A549 (cell line): ENCODE data around the gene SEC31A. TPM values are rescaled to one million over a fixed set of nuclear protein-coding genes. Genes with fewer than 3 reads are reported as not detected.
A peak's percentile ranks its signal among the peaks of the same experiment; 100 is the strongest.

Experiments
- ATAC-seq, 2 experiments: fragments of 200-7000 bp in 1 of 2; fragments of >200 bp in 1 of 2; cut with Nextera tagmentation in 1 of 2; cut with Tn5 transposase in 1 of 2; 3 replicates each; pipeline versions ENCODE4 v1.8.0 to v1.9.1; 2018 to 2020; ENCODE audit warnings: mild to moderate bottlenecking in 1 of 2, moderate library complexity in 1 of 2
- CTCF ChIA-PET: fragments of 300-600 bp; sonication (Branson Sonifier 250); formaldehyde crosslinking; extraction: SDS; loops from one replicate; lab custom pipeline; 2021; ENCODE audit warnings: antibody characterized with exemption, inconsistent platforms; lab: Yijun Ruan, JAX
- POLR2A ChIA-PET: fragments of 350-600 bp; formaldehyde crosslinking; extraction: SDS; loops from one replicate; lab custom pipeline; 2021; ENCODE audit warnings: antibody characterized with exemption, inconsistent platforms; lab: Yijun Ruan, JAX
- DNase-seq, 2 experiments: peaks; one replicate each; pipeline versions ENCODE4 v3.0.0 to v3.0.0-alpha.2; 2011 to 2016; ENCODE audit warnings: low read depth in 1 of 2, low spot score in 1 of 2
- FAIRE-seq: peaks from 2 replicates; lab custom pipeline; 2011; peaks lifted over from hg19 to GRCh38; lab: Jason Lieb, UNC
- H3K27ac ChIP-seq, 2 experiments: fragments of >200 bp; sonication (Bioruptor Twin); formaldehyde crosslinking; 3 replicates each; pipeline ENCODE4 v1.5.1; 2016 to 2017
- H3K4me1 ChIP-seq: fragments of >200 bp; sonication (Bioruptor Twin); formaldehyde crosslinking; 3 replicates; pipeline ENCODE4 v1.6.1; 2016
- H3K4me2 ChIP-seq: fragments of >200 bp; sonication (Bioruptor Twin); formaldehyde crosslinking; 3 replicates; pipeline ENCODE4 v1.6.1; 2016
- H3K4me3 ChIP-seq: fragments of >200 bp; sonication (Bioruptor Twin); formaldehyde crosslinking; 3 replicates; pipeline ENCODE4 v1.5.1; 2016
- H3K9me3 ChIP-seq: fragments of >200 bp; sonication (Bioruptor Twin); formaldehyde crosslinking; 3 replicates; pipeline ENCODE4 v1.6.1; 2016
- CBX2 ChIP-seq: fragments of 200-600 bp; sonication (generic); IDR thresholded peaks from 2 replicates; pipeline ENCODE4 v1.6.1; 2016; ENCODE audit warnings: low read depth, mild to moderate bottlenecking, borderline replicate concordance
- CHD4 ChIP-seq: fragments of 200-600 bp; sonication (generic); IDR thresholded peaks from 2 replicates; pipeline ENCODE4 v1.6.1; 2016; ENCODE audit warnings: antibody characterized with exemption, mild to moderate bottlenecking, borderline replicate concordance
- EP300 ChIP-seq, 2 experiments: fragments of >200 bp; sonication (Bioruptor Twin); formaldehyde crosslinking; IDR thresholded peaks; 2 replicates in 1 of 2; 3 replicates in 1 of 2; pipeline ENCODE4 v1.6.1; 2016 to 2017
- ESRRA ChIP-seq: fragments of 150-350 bp; IDR thresholded peaks from 2 replicates; pipeline ENCODE4 v1.6.1; 2014; ENCODE audit warnings: mild to moderate bottlenecking, low read length, borderline replicate concordance
- FOSB ChIP-seq: fragments of 250-450 bp; sonication (Bioruptor Pico); IDR thresholded peaks from 2 replicates; pipeline ENCODE4 v1.5.0; 2020; ENCODE audit warnings: mild to moderate bottlenecking, moderate library complexity
- FOSL2 ChIP-seq, 2 experiments: fragments of 450-650 bp in 1 of 2; fragments of >200 bp in 1 of 2; sonication (Bioruptor Twin) in 1 of 2; formaldehyde crosslinking; IDR thresholded peaks; 2 replicates each; pipeline versions ENCODE4 v1.5.0 to v1.6.1; 2016 to 2020; ENCODE audit warnings: mild to moderate bottlenecking in 1 of 2, moderate library complexity in 1 of 2
- FOXS1 ChIP-seq: fragments of 250-450 bp; sonication (Bioruptor Pico); IDR thresholded peaks from 2 replicates; pipeline ENCODE4 v1.5.0; 2020; ENCODE audit warnings: mild to moderate bottlenecking, moderate library complexity
- HDAC2 ChIP-seq: fragments of 200-600 bp; sonication (generic); IDR thresholded peaks from 2 replicates; pipeline ENCODE4 v1.6.1; 2016
- JUN ChIP-seq, 2 experiments: fragments of >200 bp; sonication (Bioruptor Twin); formaldehyde crosslinking; IDR thresholded peaks; 2 replicates in 1 of 2; 3 replicates in 1 of 2; pipeline ENCODE4 v1.6.1; 2016 to 2017
- MAFK ChIP-seq: fragments of 450-650 bp; IDR thresholded peaks from 2 replicates; pipeline ENCODE4 v1.6.1; 2014; ENCODE audit not compliant: partially characterized antibody
- NPAS2 ChIP-seq: fragments of 250-450 bp; sonication (Bioruptor Pico); IDR thresholded peaks from 2 replicates; pipeline ENCODE4 v1.8.0; 2022; ENCODE audit warnings: mild to moderate bottlenecking, moderate library complexity, borderline replicate concordance
- PHF8 ChIP-seq: fragments of 200-600 bp; sonication (generic); IDR thresholded peaks from 2 replicates; pipeline ENCODE4 v1.6.1; 2016; ENCODE audit warnings: low read depth, mild to moderate bottlenecking, antibody characterized with exemption, moderate library complexity, borderline replicate concordance
- POLR2A ChIP-seq: IDR thresholded peaks from 2 replicates; pipeline ENCODE4 v1.6.1; 2012; ENCODE audit warnings: mild to moderate bottlenecking, low read length
- POLR2AphosphoS2 ChIP-seq: conservative IDR thresholded peaks from 2 replicates; pipeline ENCODE4 v1.6.1; 2012; ENCODE audit warnings: low read length, improper control_type of control experiment, inconsistent platforms
- RCOR1 ChIP-seq: fragments of 150-350 bp; IDR thresholded peaks from 2 replicates; pipeline ENCODE4 v1.6.1; 2014; ENCODE audit warnings: antibody characterized with exemption, low read length, low read depth
- RFX5 ChIP-seq: fragments of 450-650 bp; IDR thresholded peaks from 2 replicates; pipeline ENCODE4 v1.7.1; 2014; ENCODE audit warnings: antibody characterized with exemption, mild to moderate bottlenecking, moderate library complexity
- RNF2 ChIP-seq: fragments of 200-600 bp; sonication (generic); IDR thresholded peaks from 2 replicates; pipeline ENCODE4 v1.6.1; 2016; ENCODE audit warnings: low read depth, mild to moderate bottlenecking, antibody characterized with exemption, moderate library complexity, borderline replicate concordance
- SREBF2 ChIP-seq: fragments of 450-650 bp; IDR thresholded peaks from 2 replicates; pipeline ENCODE4 v1.6.1; 2014; ENCODE audit warnings: mild to moderate bottlenecking, moderate library complexity
- USF2 ChIP-seq: fragments of 450-650 bp; IDR thresholded peaks from 2 replicates; pipeline ENCODE4 v1.6.1; 2014; ENCODE audit warnings: antibody characterized with exemption
- ZC3H11A ChIP-seq: fragments of 450-650 bp; IDR thresholded peaks from 2 replicates; pipeline ENCODE4 v1.6.1; 2014; ENCODE audit warnings: antibody characterized with exemption, mild to moderate bottlenecking
- ZFP36 ChIP-seq: fragments of 450-650 bp; IDR thresholded peaks from 2 replicates; pipeline ENCODE4 v1.6.1; 2014; ENCODE audit warnings: borderline replicate concordance; ENCODE audit not compliant: partially characterized antibody
- ZNF302 ChIP-seq: fragments of 250-450 bp; sonication (Bioruptor Pico); IDR thresholded peaks from 2 replicates; pipeline ENCODE4 v1.9.0; 2021; ENCODE audit warnings: inconsistent platforms, mild to moderate bottlenecking, moderate library complexity
- ZSCAN20 ChIP-seq: fragments of 250-450 bp; sonication (Bioruptor Pico); IDR thresholded peaks from 2 replicates; pipeline ENCODE4 v1.8.0; 2022; ENCODE audit warnings: mild to moderate bottlenecking, moderate library complexity
- WGBS: methylation state at CpG from one replicate; pipeline ENCODE4 v1.1.6; 2017; ENCODE audit errors: missing lambda C conversion rate; 5-methylcytosine and 5-hydroxymethylcytosine counted together
- polyA plus RNA-seq, 4 experiments: library from polyadenylated mRNA; depleted of rRNA in 3 of 4; stranded (reverse); fragments of >200 nt; fragmentation: RNase III in 1 of 4; extraction: RNeasy Plus Mini Kit Qiagen cat#74134 plus additional on column Dnase treatment in 1 of 4; gene quantifications; 2 replicates in 3 of 4; 3 replicates in 1 of 4; pipeline ENCODE4 v1.2.3, GENCODE V29; 2011 to 2017
- TF ChIP-seq, protein P1 (sequence below): fragments of 150-350 bp; IDR thresholded peaks from 2 replicates; pipeline ENCODE4 v1.6.1; 2014; ENCODE audit warnings: low read depth, mild to moderate bottlenecking, low read length
- TF ChIP-seq, protein P2 (sequence below): IDR thresholded peaks from 2 replicates; pipeline ENCODE4 v1.6.1; 2012
- TF ChIP-seq, protein P3 (sequence below): fragments of >200 bp; sonication (Bioruptor Twin); formaldehyde crosslinking; IDR thresholded peaks from 3 replicates; pipeline ENCODE4 v1.6.1; 2016
- TF ChIP-seq, protein P4 (sequence below): fragments of 250-450 bp; sonication (Bioruptor Pico); IDR thresholded peaks from 2 replicates; pipeline ENCODE4 v1.5.0; 2021; ENCODE audit warnings: mild to moderate bottlenecking, moderate library complexity, borderline replicate concordance
- TF ChIP-seq, protein P5 (sequence below): fragments of >200 bp; sonication (Bioruptor Twin); formaldehyde crosslinking; IDR thresholded peaks from 2 replicates; pipeline ENCODE4 v1.6.1; 2016

Gene SEC31A
- polyA plus RNA-seq, 2 of the 4 experiments (the other 2 are of a cell fraction) = 67.8 to 127 TPM

DNA sequence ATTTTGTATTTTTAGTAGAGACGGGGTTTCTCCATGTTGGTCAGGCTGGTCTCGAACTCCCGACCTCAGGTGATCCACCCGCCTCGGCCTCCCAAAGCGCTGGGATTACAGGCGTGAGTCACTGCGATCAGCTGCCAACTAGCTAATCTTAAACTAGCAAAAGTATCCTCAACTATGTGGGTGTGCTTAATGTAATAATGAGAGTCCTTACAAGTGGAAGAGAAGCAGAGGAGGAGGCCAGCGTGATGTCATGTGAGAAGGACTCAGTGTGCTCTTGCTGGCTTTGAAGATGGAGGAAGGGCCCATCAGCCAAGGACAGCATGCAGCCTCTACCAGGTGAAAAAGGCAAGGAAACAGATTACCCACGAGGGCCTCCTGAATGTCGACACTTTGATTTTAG, 111.9 kb downstream of the SEC31A start:
- WGBS = 70% methylated on average over 7 of the region's 11 CpGs
- Histone ChIP-seq H3K4me1 (peaks cover 30% of the 10 kb centered on the region), H3K4me2 (no peak overlapping the region), H3K9me3 (no peaks in the 10 kb centered on the region), H3K4me3 (no peak overlapping the region), H3K27ac (no peak overlapping the region; a peak in 1 of 6 replicates)
- ChIA-PET CTCF (no interaction called here), POLR2A (no interaction called here)
- no peak for ATAC-seq
- peak in 1 of 2 experiments; percentile 16 for DNase-seq
- TF ChIP-seq SREBF2 (no peak), FOSB (CRISPR knock-in tag) (no peak), POLR2AphosphoS2 (no peak), USF2 (no peak), HDAC2 (no peak), FOXS1 (no peak), MAFK (no peak), ZSCAN20 (no peak), ZNF302 (CRISPR knock-in tag) (no peak), FOSL2 (IDR thresholded peaks at IDR 0.05) (no peak), FOSL2 (CRISPR knock-in tag; IDR thresholded peaks at IDR 0.05) (no peak), CHD4 (no peak)
- TF ChIP-seq, protein P1, sequence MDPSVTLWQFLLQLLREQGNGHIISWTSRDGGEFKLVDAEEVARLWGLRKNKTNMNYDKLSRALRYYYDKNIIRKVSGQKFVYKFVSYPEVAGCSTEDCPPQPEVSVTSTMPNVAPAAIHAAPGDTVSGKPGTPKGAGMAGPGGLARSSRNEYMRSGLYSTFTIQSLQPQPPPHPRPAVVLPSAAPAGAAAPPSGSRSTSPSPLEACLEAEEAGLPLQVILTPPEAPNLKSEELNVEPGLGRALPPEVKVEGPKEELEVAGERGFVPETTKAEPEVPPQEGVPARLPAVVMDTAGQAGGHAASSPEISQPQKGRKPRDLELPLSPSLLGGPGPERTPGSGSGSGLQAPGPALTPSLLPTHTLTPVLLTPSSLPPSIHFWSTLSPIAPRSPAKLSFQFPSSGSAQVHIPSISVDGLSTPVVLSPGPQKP = no peak
- no peak for FAIRE-seq

GRCh38 chr4:82777857-82778525, 113.0 kb downstream of the SEC31A start:
- Histone ChIP-seq H3K4me1 (peaks cover 29% of the 10 kb centered on the region), H3K4me3 (no peak overlapping the region), H3K4me2 (no peak overlapping the region), H3K27ac (no peak overlapping the region), H3K9me3 (no peaks in the 10 kb centered on the region)
- 90% methylated on average over 5 of the region's 5 CpGs for WGBS
- no peak for FAIRE-seq
- ATAC-seq = no peak
- POLR2A ChIA-PET = no interaction called here
- TF ChIP-seq POLR2A (no peak), EP300 (IDR thresholded peaks at IDR 0.05) (no peak), RNF2 (no peak), ZFP36 (no peak), ZC3H11A (no peak), RCOR1 (no peak), JUN (IDR thresholded peaks at IDR 0.05) (no peak), ESRRA (no peak), PHF8 (no peak), CBX2 (no peak), NPAS2 (CRISPR knock-in tag) (no peak), RFX5 (no peak)
- TF ChIP-seq, protein P2, sequence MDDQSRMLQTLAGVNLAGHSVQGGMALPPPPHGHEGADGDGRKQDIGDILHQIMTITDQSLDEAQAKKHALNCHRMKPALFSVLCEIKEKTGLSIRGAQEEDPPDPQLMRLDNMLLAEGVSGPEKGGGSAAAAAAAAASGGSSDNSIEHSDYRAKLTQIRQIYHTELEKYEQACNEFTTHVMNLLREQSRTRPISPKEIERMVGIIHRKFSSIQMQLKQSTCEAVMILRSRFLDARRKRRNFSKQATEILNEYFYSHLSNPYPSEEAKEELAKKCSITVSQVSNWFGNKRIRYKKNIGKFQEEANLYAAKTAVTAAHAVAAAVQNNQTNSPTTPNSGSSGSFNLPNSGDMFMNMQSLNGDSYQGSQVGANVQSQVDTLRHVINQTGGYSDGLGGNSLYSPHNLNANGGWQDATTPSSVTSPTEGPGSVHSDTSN = no peak
- TF ChIP-seq, protein P3, sequence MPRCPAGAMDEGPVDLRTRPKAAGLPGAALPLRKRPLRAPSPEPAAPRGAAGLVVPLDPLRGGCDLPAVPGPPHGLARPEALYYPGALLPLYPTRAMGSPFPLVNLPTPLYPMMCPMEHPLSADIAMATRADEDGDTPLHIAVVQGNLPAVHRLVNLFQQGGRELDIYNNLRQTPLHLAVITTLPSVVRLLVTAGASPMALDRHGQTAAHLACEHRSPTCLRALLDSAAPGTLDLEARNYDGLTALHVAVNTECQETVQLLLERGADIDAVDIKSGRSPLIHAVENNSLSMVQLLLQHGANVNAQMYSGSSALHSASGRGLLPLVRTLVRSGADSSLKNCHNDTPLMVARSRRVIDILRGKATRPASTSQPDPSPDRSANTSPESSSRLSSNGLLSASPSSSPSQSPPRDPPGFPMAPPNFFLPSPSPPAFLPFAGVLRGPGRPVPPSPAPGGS = no peak
- TF ChIP-seq, protein P4, sequence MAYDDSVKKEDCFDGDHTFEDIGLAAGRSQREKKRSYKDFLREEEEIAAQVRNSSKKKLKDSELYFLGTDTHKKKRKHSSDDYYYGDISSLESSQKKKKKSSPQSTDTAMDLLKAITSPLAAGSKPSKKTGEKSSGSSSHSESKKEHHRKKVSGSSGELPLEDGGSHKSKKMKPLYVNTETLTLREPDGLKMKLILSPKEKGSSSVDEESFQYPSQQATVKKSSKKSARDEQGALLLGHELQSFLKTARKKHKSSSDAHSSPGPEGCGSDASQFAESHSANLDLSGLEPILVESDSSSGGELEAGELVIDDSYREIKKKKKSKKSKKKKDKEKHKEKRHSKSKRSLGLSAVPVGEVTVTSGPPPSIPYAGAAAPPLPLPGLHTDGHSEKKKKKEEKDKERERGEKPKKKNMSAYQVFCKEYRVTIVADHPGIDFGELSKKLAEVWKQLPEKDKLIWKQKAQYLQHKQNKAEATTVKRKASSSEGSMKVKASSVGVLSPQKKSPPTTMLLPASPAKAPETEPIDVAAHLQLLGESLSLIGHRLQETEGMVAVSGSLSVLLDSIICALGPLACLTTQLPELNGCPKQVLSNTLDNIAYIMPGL = no peak
- TF ChIP-seq, protein P5, sequence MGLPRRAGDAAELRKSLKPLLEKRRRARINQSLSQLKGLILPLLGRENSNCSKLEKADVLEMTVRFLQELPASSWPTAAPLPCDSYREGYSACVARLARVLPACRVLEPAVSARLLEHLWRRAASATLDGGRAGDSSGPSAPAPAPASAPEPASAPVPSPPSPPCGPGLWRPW = no peak
- DNase-seq = no peak
- CTCF ChIA-PET = interaction anchor here (0.6 kb wide), 1 partner anchor 86 kb away, joined by 3 read pairs; no protein-coding TSS in a partner anchor
